HCT116 (cell line): Measurements from ENCODE around the gene FRMD4A.
"Not testable (repeated sequence)": the region's sequence is repeated elsewhere in the genome, so short reads cannot be mapped to it uniquely, and the experiment has no call there.

Source experiments
- EZH2phosphoT487 ChIP-seq: fragments of 200-600 bp; IDR thresholded peaks from 2 replicates; pipeline ENCODE4 v1.6.1; 2018; ENCODE audit warnings: antibody characterized with exemption, borderline replicate concordance
- JUND ChIP-seq: IDR thresholded peaks from 2 replicates; pipeline ENCODE4 v1.6.1; 2012
- POLR2A ChIP-seq: IDR thresholded peaks from 2 replicates; pipeline ENCODE4 v1.7.0; 2011; ENCODE audit warnings: borderline replicate concordance; ENCODE audit not compliant: insufficient read depth, insufficient read length; ENCODE audit errors: extremely low read depth
- POLR2AphosphoS5 ChIP-seq: IDR thresholded peaks from 2 replicates; pipeline ENCODE4 v1.6.1; 2011; ENCODE audit warnings: mild to moderate bottlenecking, low read depth, low read length, moderate library complexity
- SIN3A ChIP-seq: IDR thresholded peaks from 2 replicates; pipeline ENCODE4 v1.6.1; 2012; ENCODE audit warnings: low read depth
- YY1 ChIP-seq: IDR thresholded peaks from 2 replicates; pipeline ENCODE4 v1.6.1; 2011; ENCODE audit warnings: low read length, low read depth, moderate library complexity, mild to moderate bottlenecking; ENCODE audit not compliant: insufficient replicate concordance; ENCODE audit errors: extremely low read depth
- TF ChIP-seq, protein P1 (sequence below), 3 experiments: fragments of 200-600 bp in 1 of 3; sonication (generic) in 1 of 3; IDR thresholded peaks in 2 of 3; conservative IDR thresholded peaks in 1 of 3; 2 replicates each; pipeline ENCODE4 v1.5.1; 2012 to 2017; ENCODE audit warnings: low read depth in 2 of 3, low read length in 2 of 3, antibody characterized with exemption in 1 of 3, borderline replicate concordance in 1 of 3, control low read depth in 1 of 3, mild to moderate bottlenecking in 1 of 3, mixed read lengths in 1 of 3, mixed run types in 1 of 3, moderate library complexity in 1 of 3; ENCODE audit not compliant: insufficient read depth in 1 of 3
- TF ChIP-seq, protein P2 (sequence below): IDR thresholded peaks from 2 replicates; pipeline ENCODE4 v1.6.1; 2012

DNA sequence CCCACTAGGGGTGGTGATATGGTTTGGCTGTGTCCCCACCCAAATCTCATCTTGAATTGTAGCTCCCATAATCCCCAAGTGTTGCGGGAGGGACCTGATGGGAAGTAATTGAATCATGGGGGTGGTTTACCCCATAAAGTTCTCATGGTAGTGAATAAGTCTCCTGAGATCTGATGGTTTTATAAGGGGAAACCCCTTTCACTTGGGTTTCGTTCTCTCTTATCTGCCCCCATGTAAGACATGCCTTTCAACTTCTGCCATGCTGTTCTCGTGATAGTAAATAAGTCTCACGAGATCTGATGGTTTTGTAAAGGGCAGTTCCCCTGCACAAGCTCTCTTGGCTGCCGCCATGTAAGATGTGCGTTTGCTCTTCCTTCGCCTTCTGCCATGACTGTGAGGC is 117.0 kb downstream of the FRMD4A start:
- TF ChIP-seq, protein P1, sequence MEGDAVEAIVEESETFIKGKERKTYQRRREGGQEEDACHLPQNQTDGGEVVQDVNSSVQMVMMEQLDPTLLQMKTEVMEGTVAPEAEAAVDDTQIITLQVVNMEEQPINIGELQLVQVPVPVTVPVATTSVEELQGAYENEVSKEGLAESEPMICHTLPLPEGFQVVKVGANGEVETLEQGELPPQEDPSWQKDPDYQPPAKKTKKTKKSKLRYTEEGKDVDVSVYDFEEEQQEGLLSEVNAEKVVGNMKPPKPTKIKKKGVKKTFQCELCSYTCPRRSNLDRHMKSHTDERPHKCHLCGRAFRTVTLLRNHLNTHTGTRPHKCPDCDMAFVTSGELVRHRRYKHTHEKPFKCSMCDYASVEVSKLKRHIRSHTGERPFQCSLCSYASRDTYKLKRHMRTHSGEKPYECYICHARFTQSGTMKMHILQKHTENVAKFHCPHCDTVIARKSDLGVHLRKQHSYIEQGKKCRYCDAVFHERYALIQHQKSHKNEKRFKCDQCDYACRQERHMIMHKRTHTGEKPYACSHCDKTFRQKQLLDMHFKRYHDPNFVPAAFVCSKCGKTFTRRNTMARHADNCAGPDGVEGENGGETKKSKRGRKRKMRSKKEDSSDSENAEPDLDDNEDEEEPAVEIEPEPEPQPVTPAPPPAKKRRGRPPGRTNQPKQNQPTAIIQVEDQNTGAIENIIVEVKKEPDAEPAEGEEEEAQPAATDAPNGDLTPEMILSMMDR (IDR thresholded peaks at IDR 0.05 in 2 of 3, conservative IDR thresholded peaks at IDR 0.05 in 1 of 3; ENCODE audit: borderline replicate concordance in 1 of 3, insufficient read depth in 1 of 3, low read depth in 2 of 3, low read length in 2 of 3) = not testable (repeated sequence)
- not testable (repeated sequence) for TF ChIP-seq EZH2phosphoT487, POLR2AphosphoS5, JUND, SIN3A, POLR2A, YY1
- TF ChIP-seq, protein P2, sequence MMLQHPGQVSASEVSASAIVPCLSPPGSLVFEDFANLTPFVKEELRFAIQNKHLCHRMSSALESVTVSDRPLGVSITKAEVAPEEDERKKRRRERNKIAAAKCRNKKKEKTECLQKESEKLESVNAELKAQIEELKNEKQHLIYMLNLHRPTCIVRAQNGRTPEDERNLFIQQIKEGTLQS = not testable (repeated sequence)
